ENCODE results near the gene KLHL29.

Gene KLHL29

DNA sequence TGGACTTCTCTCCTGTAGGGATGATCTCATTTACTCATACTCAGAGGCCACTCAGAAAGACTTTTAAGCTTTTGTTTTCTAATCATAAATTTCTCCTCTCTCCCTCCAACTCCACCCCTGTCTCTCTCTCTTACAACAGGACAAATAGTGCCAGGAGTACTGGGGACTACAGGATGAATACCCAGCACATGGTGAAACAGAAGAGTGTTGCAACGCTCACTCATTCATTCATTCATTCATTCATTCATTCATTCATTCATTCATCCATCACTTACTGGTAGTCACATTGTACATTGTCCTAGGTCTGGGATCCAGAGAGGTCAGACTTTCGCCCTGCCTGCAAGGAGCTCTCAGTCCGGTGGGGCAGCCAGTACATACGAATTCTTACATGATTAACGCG lies 97.6 kb downstream of the KLHL29 start:
- TF ChIP-seq TEAD4 (IDR thresholded peaks at IDR 0.05) (no peak), FOXM1 (IDR thresholded peaks at IDR 0.05; ENCODE audit: borderline replicate concordance, low read depth) (no peak), CEBPB (IDR thresholded peaks at IDR 0.05) (no peak), YY1 (IDR thresholded peaks at IDR 0.05; ENCODE audit: low read depth) (no peak), MAX (IDR thresholded peaks at IDR 0.05) (no peak), TAF1 (IDR thresholded peaks at IDR 0.05; ENCODE audit: low read depth) (no peak), ZBTB7A (IDR thresholded peaks at IDR 0.05; ENCODE audit: low read depth) (no peak), EP300 (IDR thresholded peaks at IDR 0.05; ENCODE audit: borderline replicate concordance) (no peak)
- TF ChIP-seq, protein P1, sequence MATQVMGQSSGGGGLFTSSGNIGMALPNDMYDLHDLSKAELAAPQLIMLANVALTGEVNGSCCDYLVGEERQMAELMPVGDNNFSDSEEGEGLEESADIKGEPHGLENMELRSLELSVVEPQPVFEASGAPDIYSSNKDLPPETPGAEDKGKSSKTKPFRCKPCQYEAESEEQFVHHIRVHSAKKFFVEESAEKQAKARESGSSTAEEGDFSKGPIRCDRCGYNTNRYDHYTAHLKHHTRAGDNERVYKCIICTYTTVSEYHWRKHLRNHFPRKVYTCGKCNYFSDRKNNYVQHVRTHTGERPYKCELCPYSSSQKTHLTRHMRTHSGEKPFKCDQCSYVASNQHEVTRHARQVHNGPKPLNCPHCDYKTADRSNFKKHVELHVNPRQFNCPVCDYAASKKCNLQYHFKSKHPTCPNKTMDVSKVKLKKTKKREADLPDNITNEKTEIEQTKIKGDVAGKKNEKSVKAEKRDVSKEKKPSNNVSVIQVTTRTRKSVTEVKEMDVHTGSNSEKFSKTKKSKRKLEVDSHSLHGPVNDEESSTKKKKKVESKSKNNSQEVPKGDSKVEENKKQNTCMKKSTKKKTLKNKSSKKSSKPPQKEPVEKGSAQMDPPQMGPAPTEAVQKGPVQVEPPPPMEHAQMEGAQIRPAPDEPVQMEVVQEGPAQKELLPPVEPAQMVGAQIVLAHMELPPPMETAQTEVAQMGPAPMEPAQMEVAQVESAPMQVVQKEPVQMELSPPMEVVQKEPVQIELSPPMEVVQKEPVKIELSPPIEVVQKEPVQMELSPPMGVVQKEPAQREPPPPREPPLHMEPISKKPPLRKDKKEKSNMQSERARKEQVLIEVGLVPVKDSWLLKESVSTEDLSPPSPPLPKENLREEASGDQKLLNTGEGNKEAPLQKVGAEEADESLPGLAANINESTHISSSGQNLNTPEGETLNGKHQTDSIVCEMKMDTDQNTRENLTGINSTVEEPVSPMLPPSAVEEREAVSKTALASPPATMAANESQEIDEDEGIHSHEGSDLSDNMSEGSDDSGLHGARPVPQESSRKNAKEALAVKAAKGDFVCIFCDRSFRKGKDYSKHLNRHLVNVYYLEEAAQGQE (IDR thresholded peaks at IDR 0.05; ENCODE audit: low read depth): no peak

GRCh38 chr2:23483791-23484190 lies 98.8 kb downstream of the KLHL29 start:
- TF ChIP-seq EGR1 (IDR thresholded peaks at IDR 0.05): no peak
- no peak for TF ChIP-seq YY1 (IDR thresholded peaks at IDR 0.05; ENCODE audit: low read depth)
- TF ChIP-seq MAX (IDR thresholded peaks at IDR 0.05): no peak
- TF ChIP-seq ZBTB7A (IDR thresholded peaks at IDR 0.05; ENCODE audit: low read depth): no peak
- TF ChIP-seq, protein P1 (IDR thresholded peaks at IDR 0.05; ENCODE audit: low read depth): no peak
- no peak for TF ChIP-seq NFIC (IDR thresholded peaks at IDR 0.05)
- no peak for TF ChIP-seq TCF12 (IDR thresholded peaks at IDR 0.05; ENCODE audit: low read depth)
- TF ChIP-seq, protein P2, sequence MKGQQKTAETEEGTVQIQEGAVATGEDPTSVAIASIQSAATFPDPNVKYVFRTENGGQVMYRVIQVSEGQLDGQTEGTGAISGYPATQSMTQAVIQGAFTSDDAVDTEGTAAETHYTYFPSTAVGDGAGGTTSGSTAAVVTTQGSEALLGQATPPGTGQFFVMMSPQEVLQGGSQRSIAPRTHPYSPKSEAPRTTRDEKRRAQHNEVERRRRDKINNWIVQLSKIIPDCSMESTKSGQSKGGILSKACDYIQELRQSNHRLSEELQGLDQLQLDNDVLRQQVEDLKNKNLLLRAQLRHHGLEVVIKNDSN (IDR thresholded peaks at IDR 0.05): no peak
- no peak for TF ChIP-seq RAD21 (IDR thresholded peaks at IDR 0.05; ENCODE audit: low read depth)

GRCh38 chr2:23484275-23484674 lies 99.3 kb downstream of the KLHL29 start:
- TF ChIP-seq, protein P2 (IDR thresholded peaks at IDR 0.05): no peak
- TF ChIP-seq CREB1 (IDR thresholded peaks at IDR 0.05; ENCODE audit: low read depth) (no peak), RAD21 (IDR thresholded peaks at IDR 0.05; ENCODE audit: low read depth) (no peak), MAX (IDR thresholded peaks at IDR 0.05) (no peak)

DNA sequence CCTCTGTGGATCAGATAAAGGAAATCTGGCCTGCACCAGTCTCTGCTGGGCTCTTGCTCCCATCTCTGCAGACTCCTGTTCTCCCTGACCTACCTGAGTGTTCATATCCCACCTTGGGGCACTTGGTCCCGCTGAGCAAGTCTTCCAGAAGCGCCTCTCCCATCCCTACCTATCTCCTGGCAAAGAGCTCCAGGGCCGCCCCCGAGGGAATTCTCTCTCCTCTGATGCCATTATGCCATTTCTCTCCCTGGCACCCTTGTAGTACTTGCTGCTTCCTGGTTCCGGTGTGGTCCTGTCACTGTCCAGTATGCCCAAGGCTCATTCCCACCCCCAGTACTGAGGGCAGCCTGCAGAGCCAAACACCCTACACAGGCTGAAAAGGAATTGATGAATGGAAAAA lies 99.8 kb downstream of the KLHL29 start:
- TF ChIP-seq EP300 (IDR thresholded peaks at IDR 0.05; ENCODE audit: borderline replicate concordance) (no peak), ZBTB7A (IDR thresholded peaks at IDR 0.05; ENCODE audit: low read depth) (no peak), CEBPB (IDR thresholded peaks at IDR 0.05) (no peak), TEAD4 (IDR thresholded peaks at IDR 0.05) (no peak), CREB1 (IDR thresholded peaks at IDR 0.05; ENCODE audit: low read depth) (no peak), YY1 (IDR thresholded peaks at IDR 0.05; ENCODE audit: low read depth) (no peak), RAD21 (IDR thresholded peaks at IDR 0.05; ENCODE audit: low read depth) (no peak), MAX (IDR thresholded peaks at IDR 0.05) (no peak), NFIC (IDR thresholded peaks at IDR 0.05) (no peak), TCF12 (IDR thresholded peaks at IDR 0.05; ENCODE audit: low read depth) (no peak), FOXM1 (IDR thresholded peaks at IDR 0.05; ENCODE audit: borderline replicate concordance, low read depth) (no peak), EGR1 (IDR thresholded peaks at IDR 0.05) (no peak), TAF1 (IDR thresholded peaks at IDR 0.05; ENCODE audit: low read depth) (no peak)
- TF ChIP-seq, protein P2 (IDR thresholded peaks at IDR 0.05): no peak
- TF ChIP-seq, protein P1 (IDR thresholded peaks at IDR 0.05; ENCODE audit: low read depth): no peak

Measured in Ishikawa (cell line).